HepG2 (cell line): Measurements from ENCODE around the gene THSD4. TPM values are rescaled to one million over a fixed set of nuclear protein-coding genes. Genes with fewer than 3 reads are reported as not detected.

Experiments used
- ATAC-seq: fragments of 200-7000 bp; cut with Tn5 transposase; 3 replicates; pipeline ENCODE4 v1.9.1; 2020; ENCODE audit warnings: mild to moderate bottlenecking, moderate library complexity
- BruUV-seq: library from RNA; stranded (reverse); fragments of 400-500 nt; replicated peaks from 2 replicates; lab custom pipeline; 2021; lab: Mats Ljungman, UMichigan
- CTCF ChIA-PET: fragments of 300-600 bp; formaldehyde crosslinking; extraction: SDS; loops from one replicate; lab custom pipeline; 2021; ENCODE audit warnings: low total read pairs, inconsistent platforms, low intra/inter-chr PET ratio; lab: Yijun Ruan, JAX
- POLR2A ChIA-PET: fragments of 350-600 bp; sonication (Branson Sonifier 250); formaldehyde crosslinking; loops from one replicate; lab custom pipeline; 2020; ENCODE audit warnings: antibody characterized with exemption, inconsistent platforms; lab: Yijun Ruan, JAX
- DNase-seq: peaks from one replicate; pipeline ENCODE4 v3.0.0-alpha.2; 2015; ENCODE audit warnings: low spot score
- FAIRE-seq: peaks from 3 replicates; lab custom pipeline; 2011; peaks lifted over from hg19 to GRCh38; lab: Jason Lieb, UNC
- H2AFZ ChIP-seq: one replicate; pipeline ENCODE4 v1.6.1; 2011; ENCODE audit warnings: low read length, inconsistent platforms
- H3K27ac ChIP-seq: fragments of 300-600 bp; 3 replicates; pipeline ENCODE4 v1.8.0; 2011; ENCODE audit warnings: mixed run types, mild to moderate bottlenecking, mixed read lengths, low read length, inconsistent platforms; ENCODE audit not compliant: insufficient read depth; ENCODE audit errors: extremely low read length
- H3K27me3 ChIP-seq, 2 experiments: fragments of 200-600 bp in 1 of 2; 2 replicates in 1 of 2; 3 replicates in 1 of 2; pipeline versions ENCODE4 v1.6.0 to v1.8.0; 2011; ENCODE audit warnings: low read length in 2 of 2, mild to moderate bottlenecking in 2 of 2, moderate library complexity in 2 of 2, inconsistent platforms in 1 of 2; ENCODE audit not compliant: insufficient read depth in 2 of 2, control insufficient read depth in 1 of 2
- H3K36me3 ChIP-seq, 2 experiments: fragments of 200-600 bp in 1 of 2; replicated peaks in 1 of 2; 2 replicates in 1 of 2; 3 replicates in 1 of 2; pipeline versions ENCODE4 v1.5.1 to v1.8.0; 2011; ENCODE audit warnings: low read length in 2 of 2, inconsistent platforms in 1 of 2; ENCODE audit not compliant: insufficient read depth in 2 of 2, control insufficient read depth in 1 of 2
- H3K4me1 ChIP-seq: 2 replicates; pipeline ENCODE4 v1.5.1; 2012; ENCODE audit warnings: low read length, inconsistent platforms; ENCODE audit not compliant: insufficient read depth
- H3K4me2 ChIP-seq: 2 replicates; pipeline ENCODE4 v1.6.0; 2011; ENCODE audit warnings: low read depth, low read length, inconsistent platforms
- H3K4me3 ChIP-seq, 3 experiments: fragments of 200-600 bp in 1 of 3; sonication (generic), shearing (Covaris generic) in 1 of 3; replicated peaks in 1 of 3; 2 replicates each; pipeline ENCODE4 v1.5.1; 2011 to 2016; ENCODE audit warnings: low read length in 3 of 3, inconsistent platforms in 2 of 3, low read depth in 2 of 3, mild to moderate bottlenecking in 2 of 3, control low read depth in 1 of 3, mixed read lengths in 1 of 3; ENCODE audit not compliant: insufficient read depth in 1 of 3
- H3K79me2 ChIP-seq: one replicate; pipeline ENCODE4 v1.6.1; 2011; ENCODE audit warnings: low read length, inconsistent platforms; ENCODE audit not compliant: insufficient read depth
- H3K9ac ChIP-seq: 2 replicates; pipeline ENCODE4 v1.6.0; 2011; ENCODE audit warnings: mild to moderate bottlenecking, low read depth, low read length, inconsistent platforms; ENCODE audit not compliant: insufficient read depth
- H3K9me3 ChIP-seq: 2 replicates; pipeline ENCODE4 v1.5.1; 2012; ENCODE audit warnings: mild to moderate bottlenecking, low read length
- H4K20me1 ChIP-seq: 2 replicates; pipeline ENCODE4 v1.6.0; 2011; ENCODE audit warnings: inconsistent platforms, mild to moderate bottlenecking, low read length, moderate library complexity; ENCODE audit not compliant: insufficient read depth
- AKAP8 ChIP-seq: sonication (generic); formaldehyde crosslinking; IDR thresholded peaks from 2 replicates; pipeline ENCODE4 v1.5.1; 2020; ENCODE audit warnings: mild to moderate bottlenecking, missing genetic modification reagents
- ARNTL ChIP-seq: sonication (generic); formaldehyde crosslinking; IDR thresholded peaks from 2 replicates; pipeline ENCODE4 v1.4.0; 2020; ENCODE audit warnings: mild to moderate bottlenecking, missing genetic modification reagents
- CBX2 ChIP-seq, 2 experiments: fragments of 200-600 bp in 1 of 2; sonication (generic); formaldehyde crosslinking in 1 of 2; IDR thresholded peaks; 2 replicates each; pipeline versions ENCODE4 v1.7.0 to v1.8.1; 2018 to 2022; ENCODE audit warnings: low read depth in 2 of 2, low read length in 1 of 2, mild to moderate bottlenecking in 1 of 2, missing genetic modification reagents in 1 of 2
- CSRNP1 ChIP-seq: sonication (generic); formaldehyde crosslinking; IDR thresholded peaks from 2 replicates; pipeline ENCODE4 v1.8.1; 2023; ENCODE audit warnings: mild to moderate bottlenecking, missing genetic modification reagents
- HCFC1 ChIP-seq: fragments of 150-350 bp; IDR thresholded peaks from 2 replicates; pipeline ENCODE4 v1.6.1; 2014; ENCODE audit warnings: low read depth, low read length
- HNRNPLL ChIP-seq: fragments of 200-400 bp; formaldehyde crosslinking; IDR thresholded peaks from 2 replicates; pipeline ENCODE4 v1.6.1; 2017; ENCODE audit warnings: mild to moderate bottlenecking, low read depth, low read length; ENCODE audit not compliant: poor library complexity, severe bottlenecking
- HNRNPUL1 ChIP-seq: fragments of 200-400 bp; formaldehyde crosslinking; IDR thresholded peaks from 2 replicates; pipeline ENCODE4 v1.6.1; 2017; ENCODE audit warnings: low read depth, mild to moderate bottlenecking, low read length, moderate library complexity
- HOXA9 ChIP-seq: sonication (generic); formaldehyde crosslinking; IDR thresholded peaks from 2 replicates; pipeline ENCODE4 v1.8.1; 2022; ENCODE audit warnings: missing genetic modification reagents, mild to moderate bottlenecking, moderate library complexity, borderline replicate concordance
- KLF13 ChIP-seq: sonication (generic); formaldehyde crosslinking; IDR thresholded peaks from 2 replicates; pipeline ENCODE4 v1.4.0; 2020; ENCODE audit warnings: mild to moderate bottlenecking, missing genetic modification reagents
- MLXIP ChIP-seq: sonication (generic); formaldehyde crosslinking; IDR thresholded peaks from 2 replicates; pipeline ENCODE4 v1.9.0; 2021; ENCODE audit warnings: missing genetic modification reagents, borderline replicate concordance
- NR2C2 ChIP-seq: sonication (generic); formaldehyde crosslinking; IDR thresholded peaks from 2 replicates; pipeline ENCODE4 v1.4.0; 2020; ENCODE audit warnings: missing genetic modification reagents, mild to moderate bottlenecking, moderate library complexity, borderline replicate concordance
- PTBP1 ChIP-seq: fragments of 200-400 bp; formaldehyde crosslinking; IDR thresholded peaks from 2 replicates; pipeline ENCODE4 v1.6.1; 2018; ENCODE audit warnings: low read length, low read depth; ENCODE audit not compliant: poor library complexity, severe bottlenecking
- RFX1 ChIP-seq: fragments of 450-650 bp; IDR thresholded peaks from 2 replicates; pipeline ENCODE4 v1.6.1; 2017
- TRIM24 ChIP-seq: sonication (generic); formaldehyde crosslinking; IDR thresholded peaks from 2 replicates; pipeline ENCODE4 v1.8.0; 2022; ENCODE audit warnings: mild to moderate bottlenecking, missing genetic modification reagents
- ZIK1 ChIP-seq: sonication (generic); formaldehyde crosslinking; IDR thresholded peaks from 2 replicates; pipeline ENCODE4 v1.5.0; 2020; ENCODE audit warnings: mild to moderate bottlenecking, low read depth, missing genetic modification reagents, borderline replicate concordance
- ZNF563 ChIP-seq: sonication (generic); formaldehyde crosslinking; IDR thresholded peaks from 2 replicates; pipeline ENCODE4 v1.8.0; 2022; ENCODE audit warnings: mild to moderate bottlenecking, moderate library complexity, missing genetic modification reagents
- WGBS: methylation state at CpG from one replicate; pipeline ENCODE4 v1.1.6; 2017; ENCODE audit warnings: low lambda C conversion rate; 5-methylcytosine and 5-hydroxymethylcytosine counted together
- in situ Hi-C: cut with HindIII; loops from 2 replicates; pipeline ENCODE4 v1.10.0; 2017; ENCODE audit warnings: low pct_unique_long_range_greater_than_20kb; ENCODE audit not compliant: extremely low pct_ligation_motif_present
- intact Hi-C: fragments of 100-400 bp; cut with micrococcal nuclease; formaldehyde crosslinking; loops from one replicate; pipeline ENCODE4 v1.10.0; 2022; ENCODE audit not compliant: unreplicated experiment
- polyA plus RNA-seq, 8 experiments: library from polyadenylated mRNA; depleted of rRNA in 3 of 8; stranded (reverse) in 7 of 8; unstranded in 1 of 8; fragments of >200 nt; fragmentation: Illumina TruSeq in 4 of 8; extraction: Trizol in 4 of 8; gene quantifications; 2 replicates each; pipeline versions ENCODE4 v1.2.1 to v1.2.3, GENCODE V29; 2011 to 2016; ENCODE audit warnings: low read depth in 4 of 8, missing spikeins in 1 of 8, mixed read lengths in 1 of 8; ENCODE audit not compliant: insufficient read depth in 1 of 8
- total RNA-seq, 5 experiments: library from RNA; depleted of rRNA; stranded (reverse); fragments of >200 nt; fragmentation: Illumina TruSeq; extraction: Trizol; gene quantifications; 2 replicates each; pipeline ENCODE4 v1.2.3, GENCODE V29; 2016; ENCODE audit warnings: low read depth in 1 of 5
- TF ChIP-seq, protein P1 (sequence below): fragments of 450-650 bp; IDR thresholded peaks from 2 replicates; pipeline ENCODE4 v1.6.1; 2017

THSD4 gene
- total and polyA plus RNA-seq, 2 of the 13 experiments (the other 11 are each of a cell fraction or from before 2014, with no cell fraction given), result 0.07 to 0.21 TPM

GRCh38 chr15:71386005-71386404 lies 270.7 kb downstream of the THSD4 start:
- in situ Hi-C loops, result no loop called here
- no peaks in the 10 kb centered on the region for H3K4me1 ChIP-seq
- ATAC-seq (no peak), FAIRE-seq (no peak), DNase-seq (no peak)
- no TSS peak for BruUV-seq
- no peaks in the 10 kb centered on the region for H3K36me3 ChIP-seq
- H3K4me3 ChIP-seq, result no peak overlapping the region
- 19% methylated on average over 2 of the region's 2 CpGs for WGBS
- H3K27me3 ChIP-seq, result no peaks in the 10 kb centered on the region
- no peaks in the 10 kb centered on the region for H4K20me1 ChIP-seq
- no peak overlapping the region for H2AFZ ChIP-seq
- no peak overlapping the region for H3K4me2 ChIP-seq
- H3K9me3 ChIP-seq, result no peaks in the 10 kb centered on the region
- no peak overlapping the region for H3K9ac ChIP-seq
- POLR2A ChIA-PET, result no interaction called here
- CTCF ChIA-PET, result interaction anchor here (1.0 kb wide), 1 partner anchor 54 kb away, joined by 3 read pairs; no protein-coding TSS in a partner anchor
- no peaks in the 10 kb centered on the region for H3K79me2 ChIP-seq
- intact Hi-C loops, result no loop called here
- no peak overlapping the region for H3K27ac ChIP-seq
- TF ChIP-seq CBX2 (IDR thresholded peaks at IDR 0.05; ENCODE audit: low read depth, low read length), result no peak
- TF ChIP-seq CBX2 (CRISPR knock-in tag; IDR thresholded peaks at IDR 0.05; ENCODE audit: low read depth), result no peak
- no peak for TF ChIP-seq KLF13 (CRISPR knock-in tag)
- no peak for TF ChIP-seq HOXA9 (CRISPR knock-in tag)
- TF ChIP-seq HNRNPLL, result no peak
- TF ChIP-seq RFX1, result no peak
- no peak for TF ChIP-seq ZIK1 (CRISPR knock-in tag)
- TF ChIP-seq TRIM24 (CRISPR knock-in tag), result no peak
- no peak for TF ChIP-seq NR2C2
- TF ChIP-seq MLXIP (CRISPR knock-in tag), result no peak
- TF ChIP-seq ZNF563 (CRISPR knock-in tag), result no peak
- TF ChIP-seq, protein P1, sequence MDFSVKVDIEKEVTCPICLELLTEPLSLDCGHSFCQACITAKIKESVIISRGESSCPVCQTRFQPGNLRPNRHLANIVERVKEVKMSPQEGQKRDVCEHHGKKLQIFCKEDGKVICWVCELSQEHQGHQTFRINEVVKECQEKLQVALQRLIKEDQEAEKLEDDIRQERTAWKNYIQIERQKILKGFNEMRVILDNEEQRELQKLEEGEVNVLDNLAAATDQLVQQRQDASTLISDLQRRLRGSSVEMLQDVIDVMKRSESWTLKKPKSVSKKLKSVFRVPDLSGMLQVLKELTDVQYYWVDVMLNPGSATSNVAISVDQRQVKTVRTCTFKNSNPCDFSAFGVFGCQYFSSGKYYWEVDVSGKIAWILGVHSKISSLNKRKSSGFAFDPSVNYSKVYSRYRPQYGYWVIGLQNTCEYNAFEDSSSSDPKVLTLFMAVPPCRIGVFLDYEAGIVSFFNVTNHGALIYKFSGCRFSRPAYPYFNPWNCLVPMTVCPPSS, result no peak
- TF ChIP-seq PTBP1, result no peak
- no peak for TF ChIP-seq AKAP8 (CRISPR knock-in tag)
- no peak for TF ChIP-seq HNRNPUL1
- no peak for TF ChIP-seq ARNTL
- no peak for TF ChIP-seq HCFC1
- TF ChIP-seq CSRNP1 (CRISPR knock-in tag), result no peak
- TF ChIP-seq, all 625 proteins: peak for 0
